Panc1 (cell line): ENCODE data around the gene JAZF1.

Source experiments
- TCF7L2 ChIP-seq: IDR thresholded peaks from 2 replicates; pipeline ENCODE4 v1.6.1; 2011; ENCODE audit warnings: mild to moderate bottlenecking, low read depth, low read length, inconsistent platforms
- TF ChIP-seq, protein P1 (sequence below): fragments of 450-650 bp; IDR thresholded peaks from 2 replicates; pipeline ENCODE4 v1.5.1; 2017; ENCODE audit warnings: mild to moderate bottlenecking
- TF ChIP-seq, protein P2 (sequence below), 2 experiments: IDR thresholded peaks; 2 replicates each; pipeline ENCODE4 v1.6.1; 2011 to 2012; ENCODE audit warnings: low read depth in 2 of 2, control low read depth in 1 of 2, low read length in 1 of 2, mild to moderate bottlenecking in 1 of 2, moderate library complexity in 1 of 2; ENCODE audit not compliant: insufficient read depth in 1 of 2

DNA sequence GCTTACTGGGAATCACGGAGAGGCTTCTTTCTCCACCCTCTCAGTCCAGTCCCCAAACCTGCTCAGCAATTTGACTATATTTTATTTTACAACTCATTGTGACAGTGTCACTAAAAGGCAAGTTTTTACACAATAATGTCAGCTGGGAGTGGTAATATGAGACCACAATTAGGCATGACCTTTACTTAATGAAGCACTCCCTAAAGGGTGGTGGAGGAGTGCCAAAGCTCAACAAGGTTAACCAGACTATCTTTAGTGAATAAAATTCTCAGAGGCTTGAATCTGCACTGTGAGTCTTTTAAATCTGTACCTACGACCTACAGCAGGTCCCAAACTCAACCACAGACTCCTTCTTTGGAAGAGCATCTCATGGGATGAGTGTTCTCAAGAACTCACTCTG is 225.0 kb downstream of the JAZF1 start:
- TF ChIP-seq, protein P1, sequence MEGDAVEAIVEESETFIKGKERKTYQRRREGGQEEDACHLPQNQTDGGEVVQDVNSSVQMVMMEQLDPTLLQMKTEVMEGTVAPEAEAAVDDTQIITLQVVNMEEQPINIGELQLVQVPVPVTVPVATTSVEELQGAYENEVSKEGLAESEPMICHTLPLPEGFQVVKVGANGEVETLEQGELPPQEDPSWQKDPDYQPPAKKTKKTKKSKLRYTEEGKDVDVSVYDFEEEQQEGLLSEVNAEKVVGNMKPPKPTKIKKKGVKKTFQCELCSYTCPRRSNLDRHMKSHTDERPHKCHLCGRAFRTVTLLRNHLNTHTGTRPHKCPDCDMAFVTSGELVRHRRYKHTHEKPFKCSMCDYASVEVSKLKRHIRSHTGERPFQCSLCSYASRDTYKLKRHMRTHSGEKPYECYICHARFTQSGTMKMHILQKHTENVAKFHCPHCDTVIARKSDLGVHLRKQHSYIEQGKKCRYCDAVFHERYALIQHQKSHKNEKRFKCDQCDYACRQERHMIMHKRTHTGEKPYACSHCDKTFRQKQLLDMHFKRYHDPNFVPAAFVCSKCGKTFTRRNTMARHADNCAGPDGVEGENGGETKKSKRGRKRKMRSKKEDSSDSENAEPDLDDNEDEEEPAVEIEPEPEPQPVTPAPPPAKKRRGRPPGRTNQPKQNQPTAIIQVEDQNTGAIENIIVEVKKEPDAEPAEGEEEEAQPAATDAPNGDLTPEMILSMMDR = no peak
- TF ChIP-seq, protein P2, sequence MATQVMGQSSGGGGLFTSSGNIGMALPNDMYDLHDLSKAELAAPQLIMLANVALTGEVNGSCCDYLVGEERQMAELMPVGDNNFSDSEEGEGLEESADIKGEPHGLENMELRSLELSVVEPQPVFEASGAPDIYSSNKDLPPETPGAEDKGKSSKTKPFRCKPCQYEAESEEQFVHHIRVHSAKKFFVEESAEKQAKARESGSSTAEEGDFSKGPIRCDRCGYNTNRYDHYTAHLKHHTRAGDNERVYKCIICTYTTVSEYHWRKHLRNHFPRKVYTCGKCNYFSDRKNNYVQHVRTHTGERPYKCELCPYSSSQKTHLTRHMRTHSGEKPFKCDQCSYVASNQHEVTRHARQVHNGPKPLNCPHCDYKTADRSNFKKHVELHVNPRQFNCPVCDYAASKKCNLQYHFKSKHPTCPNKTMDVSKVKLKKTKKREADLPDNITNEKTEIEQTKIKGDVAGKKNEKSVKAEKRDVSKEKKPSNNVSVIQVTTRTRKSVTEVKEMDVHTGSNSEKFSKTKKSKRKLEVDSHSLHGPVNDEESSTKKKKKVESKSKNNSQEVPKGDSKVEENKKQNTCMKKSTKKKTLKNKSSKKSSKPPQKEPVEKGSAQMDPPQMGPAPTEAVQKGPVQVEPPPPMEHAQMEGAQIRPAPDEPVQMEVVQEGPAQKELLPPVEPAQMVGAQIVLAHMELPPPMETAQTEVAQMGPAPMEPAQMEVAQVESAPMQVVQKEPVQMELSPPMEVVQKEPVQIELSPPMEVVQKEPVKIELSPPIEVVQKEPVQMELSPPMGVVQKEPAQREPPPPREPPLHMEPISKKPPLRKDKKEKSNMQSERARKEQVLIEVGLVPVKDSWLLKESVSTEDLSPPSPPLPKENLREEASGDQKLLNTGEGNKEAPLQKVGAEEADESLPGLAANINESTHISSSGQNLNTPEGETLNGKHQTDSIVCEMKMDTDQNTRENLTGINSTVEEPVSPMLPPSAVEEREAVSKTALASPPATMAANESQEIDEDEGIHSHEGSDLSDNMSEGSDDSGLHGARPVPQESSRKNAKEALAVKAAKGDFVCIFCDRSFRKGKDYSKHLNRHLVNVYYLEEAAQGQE (IDR thresholded peaks at IDR 0.05; ENCODE audit: insufficient read depth in 1 of 2, low read depth in 2 of 2, low read length in 1 of 2) = no peak
- no peak for TF ChIP-seq TCF7L2
